HEK293 (cell line): ENCODE data around the gene TRAK1.

ENCODE experiments used
- CTCF ChIA-PET: fragments of 350-600 bp; formaldehyde crosslinking; extraction: SDS; loops from one replicate; lab custom pipeline; 2021; ENCODE audit warnings: antibody characterized with exemption; lab: Yijun Ruan, JAX
- POLR2A ChIA-PET: fragments of 300-600 bp; formaldehyde crosslinking; extraction: SDS; loops from one replicate; lab custom pipeline; 2020; ENCODE audit warnings: antibody characterized with exemption, inconsistent platforms; lab: Yijun Ruan, JAX
- H3K27ac ChIP-seq: fragments of 200-500 bp; sonication (Bioruptor generic); 2 replicates; pipeline ENCODE4 v1.5.1; 2014; ENCODE audit warnings: low read depth, low read length, control low read depth, inconsistent platforms; ENCODE audit errors: extremely low read depth
- H3K36me3 ChIP-seq, 2 experiments: fragments of 200-500 bp in 1 of 2; sonication (Bioruptor generic) in 1 of 2; 1 replicate in 1 of 2; 2 replicates in 1 of 2; pipeline ENCODE4 v1.5.1; 2014 to 2017; ENCODE audit warnings: inconsistent platforms in 2 of 2, low read length in 2 of 2; ENCODE audit not compliant: control insufficient read depth in 2 of 2, insufficient read depth in 1 of 2
- H3K4me1 ChIP-seq: fragments of 200-500 bp; sonication (Bioruptor generic); 2 replicates; pipeline ENCODE4 v1.5.1; 2014; ENCODE audit warnings: mild to moderate bottlenecking, low read length, inconsistent platforms; ENCODE audit not compliant: control insufficient read depth, insufficient read depth
- H3K4me3 ChIP-seq: 2 replicates; pipeline ENCODE4 v1.5.1; 2011; ENCODE audit warnings: low read depth, mild to moderate bottlenecking, control low read depth, low read length, moderate library complexity
- H3K9me3 ChIP-seq: fragments of 200-500 bp; sonication (Bioruptor generic); 2 replicates; pipeline ENCODE4 v1.5.1; 2014; ENCODE audit warnings: low read depth, low read length, inconsistent platforms; ENCODE audit not compliant: control insufficient read depth, insufficient read depth
- EGR2 ChIP-seq: fragments of 450-650 bp; formaldehyde crosslinking; IDR thresholded peaks from 2 replicates; pipeline ENCODE4 v1.5.1; 2016; ENCODE audit warnings: low read depth, missing biosample characterization, missing genetic modification characterization
- REPIN1 ChIP-seq: fragments of 450-650 bp; formaldehyde crosslinking; IDR thresholded peaks from 2 replicates; pipeline ENCODE4 v1.5.1; 2017; ENCODE audit warnings: missing biosample characterization, missing genetic modification characterization, low read depth
- SP2 ChIP-seq: fragments of 450-650 bp; formaldehyde crosslinking; IDR thresholded peaks from 2 replicates; pipeline ENCODE4 v1.5.1; 2016; ENCODE audit warnings: missing biosample characterization, missing genetic modification characterization
- WT1 ChIP-seq: fragments of 450-650 bp; formaldehyde crosslinking; IDR thresholded peaks from 2 replicates; pipeline ENCODE4 v1.5.1; 2016; ENCODE audit warnings: missing biosample characterization, missing genetic modification characterization
- ZFHX2 ChIP-seq: fragments of 450-650 bp; formaldehyde crosslinking; conservative IDR thresholded peaks from 2 replicates; pipeline ENCODE4 v1.5.1; 2016; ENCODE audit warnings: missing biosample characterization, missing genetic modification characterization
- ZNF146 ChIP-seq: fragments of 450-650 bp; formaldehyde crosslinking; IDR thresholded peaks from 2 replicates; pipeline ENCODE4 v1.5.1; 2016; ENCODE audit warnings: missing biosample characterization, missing genetic modification characterization
- ZNF174 ChIP-seq: fragments of 450-650 bp; formaldehyde crosslinking; IDR thresholded peaks from 2 replicates; pipeline ENCODE4 v1.5.0; 2017; ENCODE audit warnings: missing biosample characterization, mild to moderate bottlenecking, missing genetic modification characterization
- ZNF211 ChIP-seq: fragments of 450-650 bp; formaldehyde crosslinking; IDR thresholded peaks from 2 replicates; pipeline ENCODE4 v1.5.1; 2016; ENCODE audit warnings: low read depth, missing biosample characterization, missing genetic modification characterization
- ZNF221 ChIP-seq: fragments of 450-650 bp; formaldehyde crosslinking; IDR thresholded peaks from 2 replicates; pipeline ENCODE4 v1.5.1; 2017; ENCODE audit warnings: missing biosample characterization, missing genetic modification characterization, borderline replicate concordance
- ZNF292 ChIP-seq: fragments of 450-650 bp; formaldehyde crosslinking; IDR thresholded peaks from 2 replicates; pipeline ENCODE4 v1.5.1; 2016; ENCODE audit warnings: low read depth, missing biosample characterization, missing genetic modification characterization, borderline replicate concordance
- ZNF302 ChIP-seq: fragments of 450-650 bp; formaldehyde crosslinking; IDR thresholded peaks from 2 replicates; pipeline ENCODE4 v1.5.1; 2016; ENCODE audit warnings: missing biosample characterization, missing genetic modification characterization, low read depth
- ZNF341 ChIP-seq: fragments of 450-650 bp; formaldehyde crosslinking; IDR thresholded peaks from 2 replicates; pipeline ENCODE4; 2016; ENCODE audit warnings: low read depth, missing biosample characterization, missing genetic modification characterization
- ZNF394 ChIP-seq: fragments of 450-650 bp; formaldehyde crosslinking; IDR thresholded peaks from 2 replicates; pipeline ENCODE4 v1.5.1; 2016; ENCODE audit warnings: missing biosample characterization, missing genetic modification characterization, mild to moderate bottlenecking, moderate library complexity, borderline replicate concordance
- ZNF596 ChIP-seq: fragments of 450-650 bp; IDR thresholded peaks from 2 replicates; pipeline ENCODE4 v1.5.0; 2018; ENCODE audit warnings: missing biosample characterization, mild to moderate bottlenecking, missing genetic modification characterization, moderate library complexity
- ZNF626 ChIP-seq: fragments of 450-650 bp; sonication (Bioruptor Pico); formaldehyde crosslinking; IDR thresholded peaks from 2 replicates; pipeline ENCODE4 v1.5.1; 2018; ENCODE audit warnings: missing biosample characterization, missing genetic modification characterization, inconsistent platforms
- ZNF658 ChIP-seq: fragments of 450-650 bp; formaldehyde crosslinking; IDR thresholded peaks from 2 replicates; pipeline ENCODE4; 2016; ENCODE audit warnings: missing biosample characterization, missing genetic modification characterization
- ZNF747 ChIP-seq: fragments of 450-650 bp; formaldehyde crosslinking; IDR thresholded peaks from 2 replicates; pipeline ENCODE4 v1.5.1; 2016; ENCODE audit warnings: missing biosample characterization, missing genetic modification characterization
- ZNF777 ChIP-seq: fragments of 450-650 bp; formaldehyde crosslinking; IDR thresholded peaks from 2 replicates; pipeline ENCODE4 v1.5.1; 2017; ENCODE audit warnings: missing biosample characterization, missing genetic modification characterization, borderline replicate concordance
- TF ChIP-seq, protein P1 (sequence below): fragments of 450-650 bp; formaldehyde crosslinking; IDR thresholded peaks from 2 replicates; pipeline ENCODE4 v1.5.1; 2016; ENCODE audit warnings: missing biosample characterization, missing genetic modification characterization, low read depth
- TF ChIP-seq, protein P2 (sequence below): fragments of 450-650 bp; formaldehyde crosslinking; IDR thresholded peaks from 2 replicates; pipeline ENCODE4 v1.5.1; 2016; ENCODE audit warnings: missing biosample characterization, missing genetic modification characterization
- TF ChIP-seq, protein P3 (sequence below): fragments of 450-650 bp; formaldehyde crosslinking; IDR thresholded peaks from 2 replicates; pipeline ENCODE4 v1.5.1; 2016; ENCODE audit warnings: missing biosample characterization, missing genetic modification characterization

Gene TRAK1

DNA sequence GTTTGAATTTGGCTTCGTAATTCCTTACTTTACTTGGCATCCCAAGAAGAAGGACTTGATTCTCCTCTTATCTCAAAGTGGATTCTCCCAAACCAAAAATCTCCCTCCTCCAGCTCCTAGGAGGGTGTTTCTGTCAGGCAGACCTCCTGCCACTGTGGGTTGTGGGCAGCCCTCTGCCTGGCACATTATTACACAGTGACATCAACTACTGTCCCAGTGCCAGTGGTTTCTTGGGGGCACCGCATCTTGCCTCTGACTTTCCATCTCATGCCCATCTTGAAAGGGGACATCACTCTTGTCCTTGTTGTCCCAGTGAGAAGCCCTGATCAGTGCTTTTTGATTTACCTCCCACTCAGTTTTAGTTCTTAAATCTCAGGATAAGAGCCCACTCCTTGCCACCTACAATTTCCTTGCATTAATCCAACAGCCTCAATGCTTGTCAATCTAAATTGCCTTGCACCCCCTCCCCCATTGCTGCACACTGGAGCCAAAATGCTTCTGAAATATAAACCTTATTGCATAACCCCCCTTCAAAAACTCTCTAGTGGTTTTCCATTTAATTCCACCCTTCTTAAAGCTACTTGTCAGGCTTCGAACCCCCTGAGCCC is 81.0 kb downstream of the TRAK1 start:
- ChIA-PET POLR2A (no interaction called here), CTCF (interaction anchor here (0.6 to 1.2 kb wide), 2 partner anchors 28 to 73 kb away, joined by 3 read pairs; no protein-coding TSS in a partner anchor)

DNA sequence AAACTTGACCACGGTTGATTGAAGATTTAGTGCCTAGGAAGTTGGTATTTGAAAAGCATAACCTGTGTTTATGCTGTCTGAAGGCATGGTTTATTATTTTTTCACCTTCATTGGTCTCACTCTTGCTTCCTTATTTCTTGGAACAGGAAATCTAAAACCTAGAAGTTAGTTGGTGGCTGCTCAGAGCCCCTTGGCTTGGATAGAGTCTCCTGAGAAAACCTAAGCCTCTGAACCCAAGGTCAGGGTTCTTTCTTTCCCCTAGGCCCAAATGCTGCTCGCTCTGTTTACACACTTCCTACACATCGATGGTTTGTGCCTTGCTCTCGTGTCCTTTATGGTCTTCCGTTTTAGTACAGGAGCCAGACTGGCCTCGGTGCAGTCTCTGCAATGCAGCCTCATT is 82.2 kb downstream of the TRAK1 start:
- Histone ChIP-seq H3K4me3 (no peak overlapping the region), H3K36me3 (peaks cover 0 to 5% of the 10 kb centered on the region in 2 experiments; a peak in 1 of 3 replicates), H3K4me1 (no peaks in the 10 kb centered on the region), H3K27ac (no peak overlapping the region), H3K9me3 (no peaks in the 10 kb centered on the region)
- CTCF ChIA-PET, result interaction anchor here (5.3 kb wide), 1 partner anchor 18 kb away, joined by 28 read pairs; no protein-coding TSS in a partner anchor
- no peak for TF ChIP-seq ZNF302 (tag by site-specific recombination)
- no peak for TF ChIP-seq ZNF174
- TF ChIP-seq ZNF394 (tag by site-specific recombination), result no peak
- no peak for TF ChIP-seq ZNF211
- no peak for TF ChIP-seq ZNF626 (tag by site-specific recombination)
- TF ChIP-seq WT1 (tag by site-specific recombination), result no peak
- TF ChIP-seq ZNF221 (tag by site-specific recombination), result no peak
- TF ChIP-seq, protein P1, sequence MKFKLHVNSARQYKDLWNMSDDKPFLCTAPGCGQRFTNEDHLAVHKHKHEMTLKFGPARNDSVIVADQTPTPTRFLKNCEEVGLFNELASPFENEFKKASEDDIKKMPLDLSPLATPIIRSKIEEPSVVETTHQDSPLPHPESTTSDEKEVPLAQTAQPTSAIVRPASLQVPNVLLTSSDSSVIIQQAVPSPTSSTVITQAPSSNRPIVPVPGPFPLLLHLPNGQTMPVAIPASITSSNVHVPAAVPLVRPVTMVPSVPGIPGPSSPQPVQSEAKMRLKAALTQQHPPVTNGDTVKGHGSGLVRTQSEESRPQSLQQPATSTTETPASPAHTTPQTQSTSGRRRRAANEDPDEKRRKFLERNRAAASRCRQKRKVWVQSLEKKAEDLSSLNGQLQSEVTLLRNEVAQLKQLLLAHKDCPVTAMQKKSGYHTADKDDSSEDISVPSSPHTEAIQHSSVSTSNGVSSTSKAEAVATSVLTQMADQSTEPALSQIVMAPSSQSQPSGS (tag by site-specific recombination), result no peak
- no peak for TF ChIP-seq ZNF596 (tag by site-specific recombination)
- TF ChIP-seq ZNF658 (tag by site-specific recombination), result no peak
- no peak for TF ChIP-seq ZNF341 (tag by site-specific recombination)
- TF ChIP-seq, protein P2, sequence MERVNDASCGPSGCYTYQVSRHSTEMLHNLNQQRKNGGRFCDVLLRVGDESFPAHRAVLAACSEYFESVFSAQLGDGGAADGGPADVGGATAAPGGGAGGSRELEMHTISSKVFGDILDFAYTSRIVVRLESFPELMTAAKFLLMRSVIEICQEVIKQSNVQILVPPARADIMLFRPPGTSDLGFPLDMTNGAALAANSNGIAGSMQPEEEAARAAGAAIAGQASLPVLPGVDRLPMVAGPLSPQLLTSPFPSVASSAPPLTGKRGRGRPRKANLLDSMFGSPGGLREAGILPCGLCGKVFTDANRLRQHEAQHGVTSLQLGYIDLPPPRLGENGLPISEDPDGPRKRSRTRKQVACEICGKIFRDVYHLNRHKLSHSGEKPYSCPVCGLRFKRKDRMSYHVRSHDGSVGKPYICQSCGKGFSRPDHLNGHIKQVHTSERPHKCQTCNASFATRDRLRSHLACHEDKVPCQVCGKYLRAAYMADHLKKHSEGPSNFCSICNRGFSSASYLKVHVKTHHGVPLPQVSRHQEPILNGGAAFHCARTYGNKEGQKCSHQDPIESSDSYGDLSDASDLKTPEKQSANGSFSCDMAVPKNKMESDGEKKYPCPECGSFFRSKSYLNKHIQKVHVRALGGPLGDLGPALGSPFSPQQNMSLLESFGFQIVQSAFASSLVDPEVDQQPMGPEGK (tag by site-specific recombination), result no peak
- POLR2A ChIA-PET, result no interaction called here

More for the DNA sequence above, 81.0 kb downstream of the TRAK1 start:
- TF ChIP-seq EGR2, result peak; percentile 60
- peak; percentile 57 for TF ChIP-seq ZFHX2 (tag by site-specific recombination)
- TF ChIP-seq, protein P3, sequence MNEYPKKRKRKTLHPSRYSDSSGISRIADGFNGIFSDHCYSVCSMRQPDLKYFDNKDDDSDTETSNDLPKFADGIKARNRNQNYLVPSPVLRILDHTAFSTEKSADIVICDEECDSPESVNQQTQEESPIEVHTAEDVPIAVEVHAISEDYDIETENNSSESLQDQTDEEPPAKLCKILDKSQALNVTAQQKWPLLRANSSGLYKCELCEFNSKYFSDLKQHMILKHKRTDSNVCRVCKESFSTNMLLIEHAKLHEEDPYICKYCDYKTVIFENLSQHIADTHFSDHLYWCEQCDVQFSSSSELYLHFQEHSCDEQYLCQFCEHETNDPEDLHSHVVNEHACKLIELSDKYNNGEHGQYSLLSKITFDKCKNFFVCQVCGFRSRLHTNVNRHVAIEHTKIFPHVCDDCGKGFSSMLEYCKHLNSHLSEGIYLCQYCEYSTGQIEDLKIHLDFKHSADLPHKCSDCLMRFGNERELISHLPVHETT, result no peak
- no peak for TF ChIP-seq ZNF747 (tag by site-specific recombination)
- no peak for TF ChIP-seq SP2 (tag by site-specific recombination)
- TF ChIP-seq ZNF777 (tag by site-specific recombination), result no peak
- no peak for TF ChIP-seq ZNF146
- TF ChIP-seq REPIN1 (tag by site-specific recombination), result no peak
- no peak for TF ChIP-seq ZNF292 (tag by site-specific recombination)
- no peaks in the 10 kb centered on the region for H3K9me3 ChIP-seq
- no peaks in the 10 kb centered on the region for H3K4me1 ChIP-seq
- no peak overlapping the region for H3K27ac ChIP-seq
- H3K36me3 ChIP-seq, result no peaks in the 10 kb centered on the region
- H3K4me3 ChIP-seq, result no peak overlapping the region
